Stimulated activated CD4-positive, alpha-beta T cell treated with anti-CD3 and anti-CD28 coated beads, TNF-alpha, amount 100 ng/mL, for 4 hours (primary cell): Measurements from ENCODE around the gene SRGAP2B.
"Not testable (repeated sequence)": the region's sequence is repeated elsewhere in the genome, so short reads cannot be mapped to it uniquely, and the experiment has no call there.

Experiments used
- DNase-seq, 3 experiments: peaks; one replicate each; pipeline ENCODE4 v3.0.0-alpha.2; 2020; ENCODE audit warnings: low read depth in 3 of 3

Gene SRGAP2B

DNA sequence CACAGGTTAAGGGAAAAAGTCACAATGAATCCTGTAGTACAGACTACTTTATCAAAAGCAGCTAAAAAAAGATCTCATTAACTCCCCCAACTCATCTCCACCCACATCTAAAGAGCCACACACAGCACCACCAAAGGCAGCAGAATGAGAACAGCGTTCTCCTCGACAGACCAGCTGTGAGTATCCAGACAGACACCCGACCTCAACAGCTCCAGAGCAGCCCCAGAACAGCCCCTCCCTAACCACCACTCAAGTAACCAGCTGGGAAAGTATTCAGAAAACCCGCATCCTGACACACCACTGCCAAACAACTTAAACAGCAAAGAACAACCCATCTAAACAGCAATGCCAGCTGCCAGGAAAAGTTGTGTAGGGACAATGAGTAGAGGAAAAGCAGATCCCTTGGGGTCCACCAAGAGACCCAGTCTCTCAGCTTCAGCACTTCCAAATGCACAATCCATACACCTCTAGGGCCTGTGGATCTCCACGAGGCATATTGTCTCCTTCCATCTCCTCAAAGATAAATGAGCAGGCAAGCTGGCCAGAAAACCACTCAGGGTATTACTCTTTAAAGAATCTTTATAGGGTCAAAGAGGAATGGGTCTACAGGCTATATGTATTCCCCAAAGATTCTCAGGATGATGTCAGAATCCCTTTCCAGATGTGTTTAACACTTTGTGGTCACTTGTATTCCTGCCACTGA is 49.4 kb downstream of the SRGAP2B start:
- not testable (repeated sequence) for DNase-seq

DNA sequence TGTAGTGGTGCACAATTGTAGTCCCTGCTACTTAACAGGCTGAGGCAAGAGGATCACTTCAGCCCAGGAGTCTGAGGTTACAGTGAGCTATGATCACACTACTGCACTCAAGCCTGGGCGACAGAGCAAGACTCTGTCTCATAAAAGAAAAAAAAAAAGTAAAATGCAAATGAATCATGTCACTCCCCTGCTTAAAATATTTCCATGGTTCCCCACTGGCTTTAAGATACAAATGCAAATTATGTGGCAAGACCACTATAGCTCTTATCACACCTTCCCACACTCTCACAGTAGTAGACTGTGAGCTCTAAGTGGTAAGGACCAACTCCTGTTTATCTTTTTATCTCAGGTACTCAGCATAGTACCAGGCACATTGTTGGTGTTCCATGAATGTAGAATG is 53.6 kb downstream of the SRGAP2B start:
- not testable (repeated sequence) for DNase-seq

DNA sequence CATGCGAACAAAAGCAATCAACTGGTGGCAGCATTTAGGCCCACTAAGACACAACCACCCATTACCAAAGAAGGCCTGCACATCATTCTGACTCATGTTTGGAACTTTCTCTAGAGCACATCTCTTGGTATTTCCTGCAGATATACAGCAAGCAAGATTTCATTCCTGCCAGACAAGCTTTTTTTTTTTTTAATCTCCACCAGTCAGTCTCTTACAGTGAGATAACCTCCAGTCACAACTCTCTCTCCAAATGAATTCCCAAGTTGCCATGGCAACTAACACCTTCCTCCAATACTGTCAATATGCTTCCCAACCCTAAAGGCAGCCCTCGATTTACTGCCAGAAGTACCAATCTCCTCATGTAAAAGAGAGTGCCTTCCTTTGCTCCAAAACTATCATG is 59.1 kb downstream of the SRGAP2B start:
- not testable (repeated sequence) for DNase-seq

GRCh38 chr1:145033523-145033922 is 61.6 kb downstream of the SRGAP2B start:
- not testable (repeated sequence) for DNase-seq

GRCh38 chr1:145027251-145027650 is 67.9 kb downstream of the SRGAP2B start:
- DNase-seq, result not testable (repeated sequence)

GRCh38 chr1:145025286-145025685 is 69.8 kb downstream of the SRGAP2B start:
- DNase-seq, result not testable (repeated sequence)

DNA sequence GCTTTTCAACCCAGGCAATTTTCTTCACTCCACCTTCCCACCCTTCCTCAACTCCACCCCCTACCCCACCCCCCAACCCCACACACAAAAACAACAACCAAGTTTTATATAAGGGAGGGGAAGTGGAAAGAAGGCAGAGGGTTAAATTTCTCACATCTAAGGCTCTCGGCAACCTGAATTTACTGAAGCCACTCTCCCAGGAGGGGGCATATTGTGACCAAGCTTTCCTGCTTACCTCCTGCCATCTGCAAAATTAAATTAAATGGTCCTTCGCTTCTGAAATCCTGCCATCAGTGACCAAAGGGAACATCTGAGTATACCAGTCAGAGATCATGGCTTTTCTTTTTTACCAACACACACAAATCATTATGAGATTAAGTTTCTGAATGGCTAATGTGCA is 72.9 kb downstream of the SRGAP2B start:
- DNase-seq, result not testable (repeated sequence)

DNA sequence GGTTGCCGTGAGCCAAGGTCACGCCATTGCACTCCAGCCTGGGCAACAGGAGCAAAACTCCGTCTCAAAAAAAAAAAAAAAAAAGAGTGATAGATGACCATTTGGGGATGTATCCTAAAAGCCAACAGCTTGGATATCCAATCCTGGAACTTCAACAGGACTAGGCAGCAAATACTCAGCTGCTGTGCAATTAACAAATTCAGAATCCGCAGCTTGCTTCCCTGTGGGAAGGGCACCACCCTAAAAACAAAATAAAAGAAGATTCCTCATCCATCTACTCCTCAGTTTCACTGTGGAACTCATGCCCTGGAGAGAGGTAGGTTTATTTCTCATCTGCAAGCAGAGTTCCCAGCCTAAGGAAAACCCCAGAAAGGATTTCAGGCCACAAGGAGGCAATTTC is 73.4 kb downstream of the SRGAP2B start:
- not testable (repeated sequence) for DNase-seq

GRCh38 chr1:145019709-145020108 is 75.4 kb downstream of the SRGAP2B start:
- DNase-seq, result not testable (repeated sequence)

DNA sequence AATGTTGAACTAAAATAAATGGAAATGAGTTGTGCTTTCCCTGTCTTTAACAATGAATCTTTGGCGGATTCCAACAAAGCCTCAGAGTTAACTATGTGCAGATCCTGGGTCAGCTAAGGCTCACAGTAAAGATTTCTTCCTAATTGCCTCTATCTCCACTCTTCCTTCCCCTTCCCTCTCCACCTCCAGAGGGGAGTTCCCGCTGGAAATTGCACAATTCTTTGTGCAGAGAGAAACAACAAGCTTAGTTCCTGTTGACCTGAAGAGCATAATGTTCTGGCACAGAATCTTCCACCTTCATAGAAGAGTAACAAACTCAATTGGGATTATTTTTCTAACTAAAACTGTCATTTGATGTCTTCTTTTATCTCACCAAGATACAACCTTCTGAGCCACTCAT is 77.4 kb downstream of the SRGAP2B start:
- DNase-seq, result not testable (repeated sequence)

DNA sequence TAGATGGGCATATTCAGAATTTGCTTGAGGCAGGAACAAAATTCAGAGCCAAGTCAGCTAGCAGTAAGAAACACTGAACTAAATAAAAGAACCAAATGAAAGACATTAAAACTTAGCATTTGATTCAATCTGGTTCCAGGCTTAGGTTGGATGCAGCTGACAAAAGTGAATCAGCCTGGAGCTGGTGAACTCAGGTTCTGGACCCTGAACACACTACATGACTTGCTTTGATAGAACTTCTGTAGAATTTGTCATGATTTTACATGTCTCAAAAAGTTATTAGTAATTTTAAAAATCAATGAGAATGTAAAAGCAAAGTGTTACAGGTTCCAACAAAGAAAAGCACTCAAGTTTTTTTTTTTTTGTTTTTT is 78.7 kb downstream of the SRGAP2B start:
- not testable (repeated sequence) for DNase-seq

GRCh38 chr1:145015744-145016491 is 79.2 kb downstream of the SRGAP2B start:
- DNase-seq, result not testable (repeated sequence)

DNA sequence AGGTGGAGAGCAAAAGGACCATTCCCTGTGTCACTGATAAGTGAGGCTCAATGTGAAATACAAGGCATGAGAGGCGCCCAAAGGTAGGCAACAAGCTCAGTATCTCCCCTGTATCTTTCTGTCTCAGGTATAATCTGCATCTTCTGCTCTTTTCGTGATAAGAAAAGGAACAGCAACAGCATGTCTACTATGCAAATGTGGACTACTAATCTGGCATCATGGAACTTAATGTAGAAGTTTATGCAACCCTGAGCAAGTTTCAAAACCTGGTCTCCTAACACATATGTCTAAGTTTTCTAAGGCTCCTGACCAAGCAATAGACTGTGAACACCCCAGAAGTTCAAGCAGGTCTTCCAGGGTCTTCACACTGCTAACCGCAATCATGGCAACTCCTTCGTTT is 81.8 kb downstream of the SRGAP2B start:
- DNase-seq, result not testable (repeated sequence)

- not testable (repeated sequence) for DNase-seq
These were observed 83.3 kb downstream of the SRGAP2B start for GRCh38 chr1:145011811-145012210.

- not testable (repeated sequence) for DNase-seq
These were observed 84.5 kb downstream of the SRGAP2B start for GRCh38 chr1:145010580-145010979.

DNA sequence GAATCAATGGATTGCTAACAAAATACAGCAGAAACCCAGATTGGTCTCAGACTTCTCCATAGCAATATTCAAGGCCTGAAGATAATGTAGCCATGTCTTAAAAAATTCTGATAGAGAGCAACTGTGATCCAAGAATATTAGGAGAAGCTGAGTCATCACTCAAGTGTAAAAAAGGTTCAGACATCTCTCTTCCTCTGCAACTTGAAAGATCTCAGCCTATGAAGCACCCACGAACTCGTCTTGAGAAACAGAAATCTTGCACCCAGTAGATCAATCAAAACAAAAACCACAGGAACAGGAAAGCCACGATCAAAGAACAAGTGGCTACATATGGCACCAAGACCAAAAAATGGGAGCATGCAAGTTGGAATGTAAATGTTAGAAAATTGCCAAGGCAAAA is 85.2 kb downstream of the SRGAP2B start:
- DNase-seq, result not testable (repeated sequence)

DNA sequence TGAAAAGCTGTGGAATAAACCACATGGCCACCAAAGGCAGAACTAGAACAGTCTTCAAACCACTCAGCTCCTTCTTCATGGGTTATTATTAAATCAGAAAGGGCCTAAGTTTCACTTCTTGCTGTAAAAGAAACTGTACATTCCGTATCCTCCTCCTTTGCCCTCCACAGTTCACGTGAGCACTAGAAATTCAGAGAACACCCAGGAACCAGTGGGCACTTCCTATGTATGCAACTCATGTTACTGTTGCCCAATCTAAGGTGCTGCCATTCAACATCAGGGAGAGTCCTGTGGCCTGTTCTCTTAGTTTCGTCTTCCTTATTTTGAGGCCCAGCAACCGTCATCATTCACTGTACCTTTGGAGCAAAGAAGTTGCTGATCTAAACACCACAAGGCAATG is 86.7 kb downstream of the SRGAP2B start:
- not testable (repeated sequence) for DNase-seq

DNA sequence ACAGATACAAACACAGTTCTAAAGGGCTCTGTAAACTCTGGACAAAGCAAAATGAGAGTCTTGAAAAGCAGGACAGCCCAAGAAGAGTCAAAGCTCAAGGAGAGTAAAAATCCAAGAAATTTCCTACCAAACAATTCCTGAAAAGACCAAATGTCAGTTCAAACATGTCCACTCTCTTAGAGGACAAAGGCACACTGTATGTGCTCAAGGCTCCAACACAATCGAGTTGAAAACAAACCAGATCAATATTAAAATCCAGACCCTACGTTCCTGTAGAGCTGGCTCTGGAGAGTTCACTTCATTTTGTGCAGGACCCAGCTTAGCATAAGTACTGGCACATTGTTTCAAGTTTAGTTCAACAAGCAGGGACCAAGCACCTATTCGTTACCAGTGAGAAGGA is 90.0 kb downstream of the SRGAP2B start:
- DNase-seq, result not testable (repeated sequence)

- not testable (repeated sequence) for DNase-seq
These were observed 93.7 kb downstream of the SRGAP2B start for GRCh38 chr1:145001381-145001780.

GRCh38 chr1:145000743-145001326 is 94.3 kb downstream of the SRGAP2B start:
- not testable (repeated sequence) for DNase-seq

- DNase-seq, result not testable (repeated sequence)
These were observed 94.9 kb downstream of the SRGAP2B start for GRCh38 chr1:145000074-145000742.

GRCh38 chr1:144998981-144999273 is 96.2 kb downstream of the SRGAP2B start:
- not testable (repeated sequence) for DNase-seq
